ENCODE data around the gene CDC14B. TPM values are rescaled to one million over a fixed set of nuclear protein-coding genes. Genes with fewer than 3 reads are reported as not detected.
A peak's percentile ranks its signal among the peaks of the same experiment; 100 is the strongest.

The CDC14B gene
- total RNA-seq, 1 experiment from 2014 or later, result 28.4 TPM

GRCh38 chr9:96491079-96491879, 128.4 kb downstream of the CDC14B start:
- no peak overlapping the region for H3K14ac ChIP-seq (ENCODE audit: insufficient read depth, low read length)
- H3K79me2 ChIP-seq (ENCODE audit: insufficient read depth, low read length), result no peaks in the 10 kb centered on the region
- H3K4ac ChIP-seq (ENCODE audit: low read depth, low read length), result no peak overlapping the region
- no peak overlapping the region for H4K91ac ChIP-seq (ENCODE audit: insufficient read length, low read depth, low read length)
- no peak overlapping the region for H3K56ac ChIP-seq (ENCODE audit: insufficient read length, low read depth, low read length)
- H3K18ac ChIP-seq (ENCODE audit: insufficient read length, low read depth, low read length), result no peak overlapping the region
- H2AFZ ChIP-seq (ENCODE audit: low read length), result no peak overlapping the region
- no CpG with 5 or more reads among the region's 10 CpGs for WGBS (ENCODE audit: extremely low coverage, insufficient read length, low lambda C conversion rate)
- no peak overlapping the region for H3K27ac ChIP-seq (ENCODE audit: insufficient read length, low read depth, low read length)
- H4K8ac ChIP-seq (replicated peaks; ENCODE audit: insufficient read length, low read depth, low read length), result no peak overlapping the region
- Mint-ChIP-seq H3K4me3 (no peak overlapping the region), H3K36me3 (ENCODE audit: insufficient read depth in 1 of 3, low read depth in 3 of 3) (peaks cover 8 to 46% (median 32%) of the 10 kb centered on the region in 3 experiments), H3K27me3 (ENCODE audit: low read depth) (no peaks in the 10 kb centered on the region), H3K9me3 (no peaks in the 10 kb centered on the region), H3K4me1 (peaks cover 6 to 15% of the 10 kb centered on the region in 2 experiments; a peak in 3 of 4 replicates), H3K27ac (peak overlapping the region in 2 of 3 experiments; percentile 58 to 92; a peak in 3 of 7 replicates)
- no peak for DNase-seq
- no peak overlapping the region for H2BK15ac ChIP-seq (ENCODE audit: low read depth, low read length)
- peaks cover 4% of the 10 kb centered on the region; the same call in 1 of the 2 replicates for H3K4me1 ChIP-seq (ENCODE audit: insufficient read depth, low read length)
- H3K9me3 ChIP-seq (ENCODE audit: control insufficient read depth, low read depth, low read length), result no peaks in the 10 kb centered on the region
- no peak overlapping the region for H3K9ac ChIP-seq (ENCODE audit: extremely low read depth, insufficient read length, low read length)
- H3K23ac ChIP-seq (ENCODE audit: insufficient read length, low read depth, low read length), result no peak overlapping the region
- H3K79me1 ChIP-seq (ENCODE audit: insufficient read depth, low read depth, low read length, poor library complexity, severe bottlenecking), result no peaks in the 10 kb centered on the region
- H2BK5ac ChIP-seq (ENCODE audit: insufficient read length, low read length), result no peak overlapping the region
- no peak overlapping the region for H2BK12ac ChIP-seq (ENCODE audit: insufficient read length, low read depth, low read length)
- no peak overlapping the region for H2BK20ac ChIP-seq (ENCODE audit: low read depth, low read length, poor library complexity, severe bottlenecking)
- H2AK5ac ChIP-seq (ENCODE audit: insufficient read length, low read length), result no peak overlapping the region
- no peaks in the 10 kb centered on the region for H3K27me3 ChIP-seq (ENCODE audit: insufficient read depth, low read length)
- no peak for TF ChIP-seq CTCF (conservative IDR thresholded peaks at IDR 0.05)
- H2BK120ac ChIP-seq (ENCODE audit: low read depth, low read length, poor library complexity, severe bottlenecking), result no peak overlapping the region
- no peaks in the 10 kb centered on the region for H4K20me1 ChIP-seq (ENCODE audit: control insufficient read depth, insufficient read depth, insufficient read length)
- no peak overlapping the region for H3K4me2 ChIP-seq (ENCODE audit: insufficient read depth, insufficient read length, low read length)
- H3T11ph ChIP-seq (ENCODE audit: low read length), result no peak overlapping the region
- no peak overlapping the region for H4K5ac ChIP-seq (ENCODE audit: insufficient read length, low read depth, low read length)
- no peaks in the 10 kb centered on the region for H3K23me2 ChIP-seq (ENCODE audit: insufficient read length, low read depth, low read length, poor library complexity, severe bottlenecking)
